RPMI8226 (cell line): ENCODE measurements around the gene YBX1.

Source experiments
- DNase-seq: peaks from one replicate; pipeline ENCODE4 v3.0.0-alpha.2; 2015

Gene YBX1

DNA sequence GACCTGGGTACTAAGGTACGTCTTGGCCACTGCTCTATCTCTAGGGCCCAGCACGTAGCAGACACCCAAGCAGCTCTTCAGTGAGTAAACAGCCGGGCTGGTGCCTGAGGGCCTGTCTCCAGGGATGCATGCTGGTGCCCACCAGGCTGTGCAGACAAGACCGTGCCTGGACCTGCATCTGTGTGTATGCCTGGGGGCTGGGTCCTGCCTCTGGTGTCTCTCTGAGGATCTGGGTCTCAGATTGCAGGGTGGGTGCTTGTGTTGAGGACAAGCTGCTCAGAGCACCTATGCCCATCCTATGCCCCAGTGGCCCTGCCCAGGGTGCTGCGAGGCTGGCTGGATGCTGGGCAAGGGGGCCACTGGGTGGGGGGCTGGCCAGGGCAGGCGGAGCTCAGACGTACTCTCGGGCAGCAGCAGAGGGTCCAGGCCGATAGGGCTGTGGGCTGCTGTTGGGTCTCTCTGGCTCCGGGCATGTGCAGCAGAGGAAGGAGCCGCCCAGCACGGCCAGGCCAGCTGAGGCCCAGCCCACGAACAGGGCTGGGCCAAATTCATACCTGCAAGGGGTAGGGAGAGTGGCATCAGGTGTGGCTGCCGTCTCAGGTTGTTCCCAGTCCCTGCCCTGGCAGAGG lies 53.4 kb downstream of the YBX1 start:
- no peak for DNase-seq

DNA sequence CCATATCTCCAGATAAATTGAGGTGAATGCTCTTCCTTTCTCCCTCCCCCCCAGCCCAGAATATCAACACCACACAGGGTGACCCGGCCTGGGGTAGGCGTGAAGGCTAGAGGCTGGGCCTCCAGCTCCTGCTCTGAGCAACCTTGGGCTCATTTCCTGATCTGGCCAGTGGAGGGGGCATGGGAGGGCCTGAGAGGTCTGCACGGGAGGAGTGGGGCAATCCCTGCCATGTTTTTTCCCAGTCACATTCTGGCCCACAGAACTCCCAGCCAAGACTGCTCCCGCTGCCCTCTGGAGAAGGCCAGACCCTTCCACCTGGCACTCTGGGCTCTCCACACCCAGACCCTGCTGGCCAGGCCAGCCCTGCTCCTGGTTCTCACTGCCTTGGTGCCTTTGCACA lies 53.9 kb downstream of the YBX1 start:
- DNase-seq = peak; percentile 47

DNA sequence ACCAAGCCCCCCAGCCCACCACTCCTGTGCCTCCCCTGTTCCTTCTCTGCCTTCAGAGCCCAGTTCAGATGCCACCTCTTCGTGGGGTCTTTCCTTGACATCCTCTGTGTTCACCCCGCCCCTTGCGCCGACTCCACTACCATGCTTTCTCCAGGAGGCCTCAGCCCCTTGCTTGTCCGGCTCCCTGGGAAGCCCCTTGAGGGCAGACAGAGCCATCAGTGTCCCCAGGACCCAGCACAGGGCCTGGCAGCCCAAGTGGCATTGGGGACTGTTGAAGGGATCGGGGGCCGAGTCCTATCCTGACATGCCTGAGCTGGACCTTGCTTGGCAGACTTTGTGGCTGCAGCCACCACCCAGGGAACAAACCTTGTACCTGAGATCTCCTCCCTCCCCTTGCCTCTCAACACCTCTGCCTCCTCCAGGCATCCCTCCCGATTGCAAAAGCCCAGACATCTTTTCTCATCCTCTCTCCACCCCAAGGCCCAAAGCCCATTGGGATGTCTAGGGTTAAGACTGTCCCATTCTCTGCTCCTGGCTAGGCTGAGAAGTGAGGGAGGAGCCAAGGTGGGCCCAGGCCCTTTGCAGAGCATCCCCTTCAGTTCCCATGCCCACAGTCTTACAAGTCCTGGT lies 54.5 kb downstream of the YBX1 start:
- DNase-seq = no peak

DNA sequence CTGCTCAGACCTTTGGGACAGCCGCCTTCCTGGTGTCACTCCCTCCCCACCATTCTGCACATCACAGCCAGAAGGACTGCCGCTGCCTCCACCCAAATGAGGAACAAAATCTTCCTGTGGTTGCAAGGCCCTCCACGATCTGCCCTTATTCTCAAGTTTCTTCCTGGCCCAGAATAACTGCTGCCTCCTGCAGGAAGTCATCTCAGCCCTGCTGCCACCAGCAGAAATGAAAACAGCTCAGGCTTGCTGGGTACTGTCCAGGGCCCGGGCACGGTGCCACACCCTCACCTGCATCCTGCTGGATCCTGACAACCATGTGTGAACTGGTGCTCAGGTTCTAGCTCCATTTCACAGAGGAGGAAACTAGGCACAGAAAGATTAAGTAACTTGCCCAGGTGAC lies 55.0 kb downstream of the YBX1 start:
- peak; percentile 96 for DNase-seq

DNA sequence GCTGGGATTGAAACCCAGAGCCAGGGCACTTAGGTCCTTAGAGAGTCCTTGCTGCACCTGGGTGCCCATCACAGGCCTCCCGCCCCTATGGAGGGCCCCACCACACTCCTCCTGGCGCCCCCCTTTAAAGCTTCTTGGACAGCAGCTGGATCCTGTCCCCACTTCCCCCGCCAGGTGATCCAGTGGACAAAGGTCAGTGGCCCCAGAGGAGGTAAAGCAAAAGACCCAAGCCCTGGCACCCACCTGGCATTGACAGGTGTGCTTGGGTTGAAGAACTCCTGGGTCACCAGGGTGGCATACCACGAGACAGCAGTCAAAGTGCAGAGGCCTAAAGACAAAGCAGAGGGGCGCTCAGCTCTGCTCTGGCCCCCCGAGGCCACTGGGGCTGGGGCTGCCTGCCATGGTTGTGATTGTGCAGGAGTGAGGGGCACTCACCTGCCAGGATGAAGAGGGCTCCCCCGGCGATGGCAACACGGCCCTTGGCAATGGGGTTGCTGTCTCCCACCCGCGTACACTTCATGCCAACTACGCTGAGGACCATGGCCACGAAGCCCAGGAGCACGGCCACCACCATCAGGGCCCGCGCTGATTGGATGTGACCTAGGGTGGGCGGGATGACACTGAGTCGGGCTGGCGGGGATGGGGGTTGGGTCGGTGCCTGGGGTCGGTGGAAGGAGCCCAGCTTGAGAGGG lies 55.9 kb downstream of the YBX1 start:
- no peak for DNase-seq

DNA sequence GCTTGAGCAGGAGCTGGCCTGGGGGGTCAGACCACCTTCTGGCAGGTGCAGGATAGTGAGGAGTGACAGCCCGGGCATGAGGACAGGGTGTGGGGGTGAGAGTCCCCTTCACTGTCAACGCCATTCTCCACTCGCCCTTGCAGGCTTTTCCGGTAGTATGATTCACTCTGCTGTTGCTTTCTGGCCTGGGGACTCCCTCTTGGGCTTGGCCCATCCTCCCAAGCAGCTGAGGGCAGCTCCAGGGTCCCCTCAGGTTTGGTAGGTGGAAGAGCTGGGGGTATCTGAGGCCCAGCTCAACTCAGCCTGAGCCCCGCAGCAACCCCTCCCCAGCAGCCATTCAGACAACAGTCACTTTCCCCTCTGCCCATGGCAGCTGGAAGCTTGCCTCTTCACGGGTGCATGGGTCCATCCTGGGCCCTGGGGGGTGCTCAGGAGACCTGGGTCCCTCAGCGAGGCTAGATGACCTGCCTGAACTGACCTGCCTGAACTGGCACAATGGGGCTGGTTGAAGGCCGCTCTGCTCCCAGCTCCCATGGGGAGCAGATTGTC lies 56.5 kb downstream of the YBX1 start:
- DNase-seq = no peak

DNA sequence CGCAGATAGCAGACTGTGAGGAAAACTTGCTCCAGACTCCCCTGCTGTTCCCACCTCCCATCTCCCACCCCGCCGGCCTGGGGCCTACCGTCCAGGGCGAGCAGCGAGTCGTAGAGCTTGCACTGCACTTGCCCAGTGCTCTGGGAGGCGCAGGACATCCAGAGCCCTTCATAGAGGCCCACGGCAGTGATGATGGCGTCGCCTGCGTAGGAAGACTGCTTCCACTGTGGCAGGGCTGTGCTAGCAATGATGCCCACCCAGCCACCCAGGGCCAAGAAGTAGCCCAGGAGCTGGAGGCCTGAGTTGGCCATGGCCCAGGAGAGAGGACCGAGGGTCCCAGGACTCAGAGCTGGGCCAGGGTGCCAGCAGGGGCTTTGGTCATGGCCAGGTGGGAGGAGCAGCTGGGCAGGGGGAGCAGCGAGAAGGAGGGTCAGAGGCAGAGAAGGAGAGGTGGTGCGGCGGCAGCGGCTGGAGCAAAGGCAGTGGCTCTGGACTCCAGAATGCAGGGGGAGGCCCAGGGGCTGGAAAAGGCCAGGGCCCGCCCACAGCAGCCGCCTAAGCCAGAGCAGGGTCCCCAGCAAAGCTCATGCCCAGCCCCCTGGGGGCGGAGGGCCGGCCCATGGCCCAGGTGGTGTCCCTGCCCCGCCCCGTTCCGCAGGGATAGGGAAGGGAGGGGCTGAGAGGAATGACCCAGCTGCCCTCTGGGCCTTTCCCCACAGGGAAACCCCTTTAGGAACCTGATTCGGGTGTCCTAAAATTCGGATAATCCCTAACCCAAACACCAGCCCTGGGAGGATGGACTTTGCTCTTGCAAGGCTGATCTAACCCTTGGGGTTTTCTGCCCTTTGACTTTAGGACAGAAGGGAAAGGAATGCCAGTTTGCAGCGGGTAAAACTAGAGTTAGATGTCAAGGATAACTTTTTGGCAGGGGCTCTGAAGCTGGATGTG lies 57.8 kb downstream of the YBX1 start, which contains the start of gene CLDN19:
Gene CLDN19 (minus strand): TSS at position 484 of the 948 bp plus-strand sequence. CDS start 173 bp downstream, at position 311.
- DNase-seq = no peak

DNA sequence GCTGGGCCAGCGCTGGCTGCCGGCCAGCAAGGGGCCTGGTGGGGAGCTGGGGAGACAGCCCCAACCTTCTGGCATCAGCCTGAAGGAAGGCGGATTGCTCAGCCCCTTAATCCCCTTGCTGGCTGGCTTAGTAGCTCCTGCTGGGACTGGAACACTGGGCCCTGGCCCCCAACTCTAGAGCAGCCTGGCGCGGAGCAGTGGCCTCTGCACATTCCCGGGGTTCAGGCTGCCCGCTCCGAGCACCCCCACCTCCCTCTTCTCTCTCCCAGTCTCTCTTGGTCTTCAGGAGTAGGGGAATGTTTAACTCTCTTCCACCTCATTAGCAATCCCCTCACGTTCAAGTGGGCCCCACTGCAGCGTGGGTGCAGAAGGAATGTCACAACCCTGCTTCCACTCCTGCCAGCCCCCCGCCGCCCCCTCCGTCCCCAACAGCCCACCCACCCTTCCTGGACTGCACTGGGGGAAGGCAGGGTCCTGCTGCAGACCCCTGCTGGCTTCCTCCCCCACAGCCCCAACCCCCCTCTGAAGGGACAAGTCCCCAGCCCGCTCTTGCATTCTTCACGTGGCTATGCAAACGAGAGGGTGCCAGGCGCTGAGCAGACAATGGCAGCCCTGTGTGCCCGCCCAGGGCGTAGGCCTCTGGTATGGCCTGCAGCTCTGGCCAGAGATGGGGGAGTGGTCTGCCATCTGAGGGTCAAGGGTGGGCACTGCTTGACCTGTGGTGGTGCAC lies 58.8 kb downstream of the YBX1 start:
- DNase-seq = no peak

DNA sequence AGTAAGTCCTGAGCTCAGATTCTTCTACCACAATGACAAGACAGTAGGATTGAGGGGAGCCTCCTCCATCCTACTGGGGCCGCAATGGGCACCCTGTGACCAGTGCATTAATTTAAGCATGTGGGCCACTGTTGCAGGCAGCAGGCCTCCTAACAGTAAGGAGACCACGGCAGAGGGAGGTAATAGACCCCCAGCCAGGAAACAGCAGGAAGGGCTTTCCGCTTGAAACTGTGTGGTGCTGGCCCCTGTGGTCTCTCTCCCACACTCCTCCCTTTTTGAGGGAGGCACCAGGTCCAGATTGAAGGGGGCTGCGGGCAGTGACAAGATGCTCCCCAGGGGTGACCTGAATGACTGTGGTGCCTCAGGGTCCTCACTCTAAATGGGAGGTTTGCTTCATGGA lies 59.5 kb downstream of the YBX1 start:
- no peak for DNase-seq

DNA sequence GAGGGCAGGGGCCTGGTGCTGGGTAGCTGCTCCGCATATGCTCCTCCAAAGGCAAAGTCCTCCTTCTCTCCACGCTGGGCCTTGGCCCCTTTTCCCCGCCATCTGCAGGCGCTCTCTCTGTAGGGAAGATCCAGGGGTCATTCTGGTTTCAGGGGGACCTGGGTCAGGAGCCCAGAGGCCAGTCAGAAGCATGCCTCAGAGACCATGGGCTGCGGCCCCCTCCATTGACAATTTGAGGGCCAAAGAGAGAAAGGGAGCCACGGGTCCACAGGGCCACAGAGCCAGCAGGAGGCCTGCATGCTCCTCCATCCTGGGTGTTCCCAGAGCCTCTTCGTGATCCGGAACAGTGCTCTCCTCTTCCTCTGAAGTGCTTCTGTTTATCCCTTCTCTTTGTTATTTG lies 59.9 kb downstream of the YBX1 start:
- DNase-seq = no peak

DNA sequence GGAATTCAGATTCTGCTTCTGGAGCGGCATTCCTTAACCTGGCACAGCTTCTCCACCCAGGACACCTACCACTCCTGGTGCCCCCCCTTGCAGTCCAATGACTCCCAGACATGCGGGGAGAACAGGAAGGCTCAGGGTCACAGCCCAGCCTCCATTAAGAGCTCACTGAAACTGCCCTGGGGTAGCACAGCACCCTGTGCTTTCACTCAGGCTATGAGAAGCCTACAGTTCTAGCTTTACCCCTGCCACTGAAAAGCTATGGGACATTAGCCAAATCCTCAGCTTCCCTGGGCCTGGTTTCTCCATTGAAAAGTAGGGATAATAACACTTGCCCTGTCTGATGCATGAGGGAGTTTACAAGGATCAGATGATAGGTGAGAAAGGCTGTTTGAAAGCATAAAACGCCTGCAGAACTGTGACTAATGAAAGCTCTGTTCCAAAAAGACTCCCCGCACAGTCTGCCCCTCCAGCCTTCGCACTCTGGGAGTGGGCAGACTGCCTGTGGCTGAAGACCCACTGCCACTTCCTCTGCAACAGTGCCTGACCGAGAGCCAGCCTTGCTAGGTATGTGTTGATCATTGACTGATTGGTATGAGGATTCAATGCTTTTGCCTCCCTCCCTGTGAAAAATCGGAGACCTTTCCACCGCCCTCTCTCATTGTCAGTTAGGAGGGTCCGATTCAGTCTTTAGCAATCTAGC lies 60.5 kb downstream of the YBX1 start:
- no peak for DNase-seq

DNA sequence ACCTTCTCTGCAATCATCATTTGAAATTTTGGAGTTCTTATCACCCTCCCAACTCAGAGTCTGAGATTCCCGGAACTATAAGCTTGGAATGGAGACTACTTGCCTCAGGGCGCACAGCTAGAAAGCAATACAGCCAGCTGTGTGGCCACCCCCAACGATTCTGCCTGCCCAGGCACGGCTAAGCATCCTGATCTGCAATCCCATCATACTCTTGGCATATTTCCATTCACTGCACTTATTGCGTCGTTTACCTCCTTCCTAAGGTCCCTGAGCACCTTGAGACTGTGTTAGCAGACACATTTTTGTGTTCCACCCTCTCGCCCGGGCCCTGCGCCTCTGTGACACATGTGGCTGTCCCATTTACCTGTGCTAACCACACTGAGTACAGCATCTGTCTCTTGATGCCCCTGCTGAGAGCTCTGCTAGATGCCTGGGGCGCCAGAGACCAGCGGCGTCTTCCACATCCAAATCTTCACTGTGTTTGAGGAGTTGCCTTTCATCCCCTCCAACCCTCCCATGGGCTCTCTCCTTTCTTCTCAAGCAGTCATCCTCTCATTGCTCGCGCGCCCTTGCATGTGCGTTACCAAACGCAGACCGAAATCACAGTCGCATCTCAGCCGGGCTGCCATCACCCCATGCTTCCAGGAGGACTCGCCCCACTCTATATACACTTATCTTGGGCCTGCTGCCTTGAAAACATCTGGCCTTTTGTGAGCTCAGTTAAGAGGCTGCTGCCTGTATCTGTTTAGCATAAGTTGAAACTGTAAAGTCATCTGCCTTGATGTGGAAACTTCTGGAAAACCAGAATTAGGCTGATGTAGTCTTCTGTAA lies 61.3 kb downstream of the YBX1 start:
- no peak for DNase-seq

DNA sequence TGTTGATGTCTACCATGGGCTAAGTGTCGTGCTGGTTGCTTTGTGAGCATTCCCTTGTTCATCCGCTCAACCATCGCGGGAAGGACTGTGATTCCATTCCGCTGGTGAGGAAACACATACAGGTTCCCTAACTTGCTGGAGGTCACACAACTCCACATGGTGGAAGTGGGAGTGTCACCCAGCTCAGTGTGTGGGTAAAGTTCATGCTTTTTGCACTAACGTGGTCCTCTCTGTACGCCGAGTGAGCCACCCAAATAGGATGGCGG lies 61.9 kb downstream of the YBX1 start:
- no peak for DNase-seq

DNA sequence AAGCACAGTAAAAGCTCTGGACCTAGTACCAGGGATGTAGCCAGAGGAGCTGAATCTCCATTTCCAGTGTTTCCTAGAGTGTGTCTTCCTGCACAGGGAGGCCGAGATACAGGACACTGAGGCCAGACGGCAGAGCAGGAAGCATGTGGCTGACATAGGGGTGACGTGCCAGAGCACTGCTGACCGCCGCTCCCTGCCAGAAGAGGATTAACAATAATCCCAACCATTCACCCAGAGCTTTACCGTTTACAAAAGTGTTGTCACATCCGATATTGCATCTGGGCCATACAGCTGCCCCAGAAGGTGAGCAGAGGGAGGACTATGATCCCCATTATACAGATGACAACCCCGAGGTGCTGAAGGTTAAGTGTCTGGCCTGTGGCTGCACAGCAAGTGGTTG lies 63.6 kb downstream of the YBX1 start:
- DNase-seq = no peak

DNA sequence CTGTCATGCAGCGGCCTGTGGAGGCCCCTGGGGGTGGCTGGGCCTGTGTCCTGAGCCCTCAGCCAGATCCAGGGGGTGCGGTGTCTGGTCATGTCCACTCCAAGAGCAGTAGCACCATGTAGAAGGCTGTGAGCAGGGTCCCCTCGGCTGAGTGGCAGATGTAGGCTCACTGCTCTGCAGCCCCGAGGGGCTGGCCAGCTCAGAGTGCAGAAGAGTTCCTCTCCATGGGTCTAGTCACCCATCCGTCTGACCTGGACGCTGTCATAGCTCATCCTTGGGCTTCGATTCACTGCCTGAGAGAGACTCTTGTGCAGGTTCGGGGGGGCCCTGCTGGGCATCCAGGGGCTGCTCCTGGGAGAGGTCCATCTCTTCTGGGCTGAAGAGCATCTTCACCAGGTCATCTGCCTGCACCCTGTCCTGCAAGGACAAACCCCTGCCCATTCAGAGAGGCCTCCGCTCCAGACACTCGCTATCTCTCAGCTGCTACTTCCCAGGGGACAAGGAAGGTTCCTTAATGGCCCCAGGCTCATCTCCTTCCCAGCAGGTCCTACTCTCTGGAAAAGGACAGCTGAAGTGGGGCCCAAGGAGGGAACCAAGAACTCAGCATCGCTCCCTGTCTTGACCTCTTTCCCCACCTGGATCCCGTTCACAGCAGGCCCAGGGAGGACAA lies 64.4 kb downstream of the YBX1 start:
- no peak for DNase-seq

DNA sequence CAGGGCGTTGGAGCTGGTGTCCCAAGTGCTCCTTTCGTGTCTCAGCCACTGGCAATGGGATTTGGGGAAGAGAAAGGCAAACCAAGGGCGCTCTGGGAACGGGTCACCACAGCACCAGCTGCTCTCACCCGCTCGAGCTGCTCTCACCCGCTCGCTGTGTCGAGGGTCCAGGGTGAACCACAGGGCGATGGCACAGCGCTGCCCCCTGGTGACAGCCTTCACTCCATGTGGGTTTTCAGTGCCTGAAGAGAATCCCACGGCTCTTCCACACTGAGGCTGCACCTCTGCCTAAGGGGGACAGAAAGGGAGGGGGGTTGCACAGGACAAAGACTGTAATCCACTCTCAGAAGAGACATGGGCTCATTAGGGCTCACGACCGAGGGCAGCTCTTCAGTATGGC lies 64.9 kb downstream of the YBX1 start:
- DNase-seq = peak; percentile 47

DNA sequence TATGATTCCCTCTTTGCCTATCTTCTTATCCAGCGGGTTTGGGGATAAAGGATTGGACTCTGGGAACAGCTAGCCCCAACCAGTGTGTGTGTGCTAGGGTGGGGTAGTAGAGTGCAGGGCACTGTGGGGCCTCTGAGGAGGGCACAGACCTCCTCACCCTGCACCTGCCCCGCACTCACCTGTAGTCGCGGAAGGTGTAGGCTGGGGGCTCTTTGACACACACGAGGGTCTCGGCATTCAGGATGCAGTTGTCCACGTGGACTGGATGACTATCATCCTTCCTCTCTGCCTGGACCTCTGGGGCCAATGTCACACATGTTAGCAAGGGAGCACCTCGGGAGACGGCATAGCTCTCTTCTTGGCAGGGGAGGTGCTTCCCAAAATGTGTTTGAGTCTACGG lies 65.8 kb downstream of the YBX1 start:
- no peak for DNase-seq

DNA sequence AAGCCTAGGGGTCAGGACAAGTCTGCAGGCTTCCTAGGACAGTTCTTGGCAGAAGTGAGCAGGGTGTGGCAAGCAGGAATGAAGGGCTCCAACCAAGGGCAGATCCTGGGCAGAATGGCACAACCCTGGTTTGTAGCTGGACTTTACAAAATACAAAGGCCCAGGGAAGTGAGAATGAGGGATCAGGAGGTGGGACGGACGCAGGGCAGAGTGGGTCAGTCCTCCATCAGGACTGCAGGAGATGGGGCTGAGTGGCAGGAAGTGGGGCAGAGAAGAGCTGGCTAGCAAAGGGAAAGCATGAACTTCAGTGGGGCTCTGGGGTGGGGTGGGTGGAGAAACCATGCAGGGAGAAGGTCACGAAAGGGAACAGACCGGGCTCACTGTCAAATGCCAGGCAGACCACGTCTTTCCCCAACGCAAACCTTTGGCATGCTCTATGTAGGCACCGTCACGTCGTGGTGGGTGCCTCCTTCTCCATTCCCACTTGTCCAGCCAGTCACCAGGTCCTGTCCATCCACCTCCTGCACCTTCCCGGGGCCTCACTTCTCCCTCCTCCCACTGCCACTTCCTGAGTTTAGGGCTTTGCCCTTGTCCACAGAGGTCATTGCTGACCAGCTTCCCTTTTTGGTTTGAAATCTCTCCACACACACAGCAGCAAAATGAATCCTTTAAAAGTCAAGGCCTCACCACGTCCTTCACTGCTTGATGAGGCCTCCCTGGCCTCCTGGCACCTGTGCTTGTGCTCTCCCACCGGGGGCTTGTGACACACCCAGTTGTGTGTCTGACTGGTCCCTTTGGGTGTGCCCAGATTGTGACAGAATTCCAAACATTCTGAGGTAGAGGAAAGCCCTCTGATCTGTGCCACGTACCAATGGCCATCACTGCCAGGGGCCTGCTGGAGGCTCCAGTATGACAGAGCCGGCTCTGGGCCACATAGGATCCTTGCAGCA lies 66.5 kb downstream of the YBX1 start:
- DNase-seq = no peak

DNA sequence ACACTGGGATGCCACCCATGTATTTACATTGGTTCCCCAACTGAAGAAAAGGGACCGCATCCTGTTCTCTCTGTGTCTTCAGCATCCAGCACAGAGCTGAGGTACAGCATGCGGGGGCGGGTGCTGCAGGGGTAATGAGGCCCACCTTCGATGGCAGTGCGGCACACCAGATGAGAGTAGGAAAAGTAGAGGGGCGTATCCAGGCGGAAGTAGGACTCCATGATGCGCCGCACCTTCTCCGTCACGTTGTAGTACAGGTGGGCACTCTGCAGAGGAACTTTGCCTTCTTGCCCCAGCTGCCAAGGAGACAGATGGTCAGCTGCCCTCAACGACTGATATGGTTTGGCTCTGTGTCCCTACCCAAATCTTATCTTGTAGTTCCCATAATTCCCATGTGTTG lies 67.8 kb downstream of the YBX1 start:
- DNase-seq = no peak
